22Rv1 (cell line): ENCODE results near the gene TLR2.

Source experiments
- ZFX ChIP-seq: fragments of 450-650 bp; IDR thresholded peaks from 2 replicates; pipeline ENCODE4 v1.6.1; 2017; ENCODE audit warnings: antibody characterized with exemption, borderline replicate concordance
- TF ChIP-seq, protein P1 (sequence below): fragments of 450-650 bp; IDR thresholded peaks from 2 replicates; pipeline ENCODE4 v1.5.1; 2017; ENCODE audit warnings: mild to moderate bottlenecking

DNA sequence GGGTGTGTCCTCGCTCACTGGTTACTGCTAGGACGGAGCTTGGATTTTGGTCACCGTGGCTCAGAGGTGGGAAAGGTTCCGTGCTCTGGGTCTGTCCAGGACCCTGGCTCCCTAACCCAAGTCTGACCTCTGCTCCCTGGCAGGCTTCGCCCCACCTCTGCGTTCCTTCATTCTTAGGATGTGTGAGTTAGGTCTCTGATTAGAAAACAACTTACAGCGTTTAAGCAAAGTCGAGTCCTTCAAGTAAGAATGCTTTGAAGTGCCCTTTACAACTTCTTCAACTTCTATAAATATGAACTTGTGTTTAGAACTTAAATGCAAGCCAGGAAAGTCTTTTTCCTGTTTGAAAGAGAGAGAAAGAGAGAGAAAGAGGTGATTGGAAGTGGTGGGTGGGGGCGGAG, 891 bp downstream of the TLR2 start:
- TF ChIP-seq, protein P1, sequence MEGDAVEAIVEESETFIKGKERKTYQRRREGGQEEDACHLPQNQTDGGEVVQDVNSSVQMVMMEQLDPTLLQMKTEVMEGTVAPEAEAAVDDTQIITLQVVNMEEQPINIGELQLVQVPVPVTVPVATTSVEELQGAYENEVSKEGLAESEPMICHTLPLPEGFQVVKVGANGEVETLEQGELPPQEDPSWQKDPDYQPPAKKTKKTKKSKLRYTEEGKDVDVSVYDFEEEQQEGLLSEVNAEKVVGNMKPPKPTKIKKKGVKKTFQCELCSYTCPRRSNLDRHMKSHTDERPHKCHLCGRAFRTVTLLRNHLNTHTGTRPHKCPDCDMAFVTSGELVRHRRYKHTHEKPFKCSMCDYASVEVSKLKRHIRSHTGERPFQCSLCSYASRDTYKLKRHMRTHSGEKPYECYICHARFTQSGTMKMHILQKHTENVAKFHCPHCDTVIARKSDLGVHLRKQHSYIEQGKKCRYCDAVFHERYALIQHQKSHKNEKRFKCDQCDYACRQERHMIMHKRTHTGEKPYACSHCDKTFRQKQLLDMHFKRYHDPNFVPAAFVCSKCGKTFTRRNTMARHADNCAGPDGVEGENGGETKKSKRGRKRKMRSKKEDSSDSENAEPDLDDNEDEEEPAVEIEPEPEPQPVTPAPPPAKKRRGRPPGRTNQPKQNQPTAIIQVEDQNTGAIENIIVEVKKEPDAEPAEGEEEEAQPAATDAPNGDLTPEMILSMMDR = no peak
- TF ChIP-seq ZFX = no peak
